DND-41 (cell line): ENCODE data around the gene RPS16.

Experiments
- ATAC-seq: fragments of 200-7000 bp; cut with Tn5 transposase; 3 replicates; pipeline ENCODE4 v1.9.1; 2021; ENCODE audit warnings: low read depth; ENCODE audit not compliant: insufficient read depth
- DNase-seq: peaks from one replicate; pipeline ENCODE4 v3.0.0-alpha.2; 2020
- H2AFZ ChIP-seq: 2 replicates; pipeline ENCODE4 v1.6.0; 2012; ENCODE audit warnings: low read depth, low read length
- H3K27ac ChIP-seq: 2 replicates; pipeline ENCODE4 v1.5.1; 2012; ENCODE audit warnings: low read length, inconsistent platforms
- H3K27me3 ChIP-seq: fragments of 200-600 bp; sonication (generic); 2 replicates; pipeline ENCODE4 v1.6.0; 2012; ENCODE audit warnings: low read length, mild to moderate bottlenecking, inconsistent platforms; ENCODE audit not compliant: insufficient read depth, poor library complexity
- H3K36me3 ChIP-seq: 2 replicates; pipeline ENCODE4 v1.5.1; 2012; ENCODE audit warnings: low read length, inconsistent platforms; ENCODE audit not compliant: insufficient read depth
- H3K4me1 ChIP-seq: 2 replicates; pipeline ENCODE4 v1.5.1; 2012; ENCODE audit warnings: mild to moderate bottlenecking, low read length; ENCODE audit not compliant: insufficient read depth
- H3K4me2 ChIP-seq: 2 replicates; pipeline ENCODE4 v1.6.0; 2012; ENCODE audit warnings: mild to moderate bottlenecking, moderate library complexity, low read length, inconsistent platforms; ENCODE audit not compliant: insufficient read depth
- H3K4me3 ChIP-seq, 2 experiments: fragments of 200-600 bp in 1 of 2; shearing (Covaris generic) in 1 of 2; 2 replicates each; pipeline ENCODE4 v1.5.1; 2012 to 2016; ENCODE audit warnings: inconsistent platforms in 2 of 2, low read length in 2 of 2, mild to moderate bottlenecking in 2 of 2, low read depth in 1 of 2, moderate library complexity in 1 of 2
- H3K79me2 ChIP-seq: 2 replicates; pipeline ENCODE4 v1.6.0; 2012; ENCODE audit warnings: low read length, inconsistent platforms; ENCODE audit not compliant: insufficient read depth
- H3K9ac ChIP-seq: 2 replicates; pipeline ENCODE4 v1.6.0; 2012; ENCODE audit warnings: low read depth, mild to moderate bottlenecking, inconsistent platforms, low read length, moderate library complexity
- H3K9me3 ChIP-seq: 2 replicates; pipeline ENCODE4 v1.5.1; 2012; ENCODE audit warnings: low read length, moderate library complexity, mild to moderate bottlenecking, inconsistent platforms; ENCODE audit not compliant: insufficient read depth, severe bottlenecking
- H4K20me1 ChIP-seq: 2 replicates; pipeline ENCODE4 v1.6.0; 2012; ENCODE audit warnings: low read length; ENCODE audit not compliant: insufficient read depth
- EZH2 ChIP-seq: IDR thresholded peaks from 3 replicates; pipeline ENCODE4 v1.6.1; 2012; ENCODE audit warnings: borderline replicate concordance, low read depth, mild to moderate bottlenecking, moderate library complexity, low read length, inconsistent platforms; ENCODE audit not compliant: severe bottlenecking
- TF ChIP-seq, protein P1 (sequence below): IDR thresholded peaks from 2 replicates; pipeline ENCODE4 v1.5.1; 2012; ENCODE audit warnings: borderline replicate concordance, low read length, moderate library complexity, mild to moderate bottlenecking; ENCODE audit not compliant: poor library complexity, severe bottlenecking; ENCODE audit errors: extremely low read depth

Gene RPS16

DNA sequence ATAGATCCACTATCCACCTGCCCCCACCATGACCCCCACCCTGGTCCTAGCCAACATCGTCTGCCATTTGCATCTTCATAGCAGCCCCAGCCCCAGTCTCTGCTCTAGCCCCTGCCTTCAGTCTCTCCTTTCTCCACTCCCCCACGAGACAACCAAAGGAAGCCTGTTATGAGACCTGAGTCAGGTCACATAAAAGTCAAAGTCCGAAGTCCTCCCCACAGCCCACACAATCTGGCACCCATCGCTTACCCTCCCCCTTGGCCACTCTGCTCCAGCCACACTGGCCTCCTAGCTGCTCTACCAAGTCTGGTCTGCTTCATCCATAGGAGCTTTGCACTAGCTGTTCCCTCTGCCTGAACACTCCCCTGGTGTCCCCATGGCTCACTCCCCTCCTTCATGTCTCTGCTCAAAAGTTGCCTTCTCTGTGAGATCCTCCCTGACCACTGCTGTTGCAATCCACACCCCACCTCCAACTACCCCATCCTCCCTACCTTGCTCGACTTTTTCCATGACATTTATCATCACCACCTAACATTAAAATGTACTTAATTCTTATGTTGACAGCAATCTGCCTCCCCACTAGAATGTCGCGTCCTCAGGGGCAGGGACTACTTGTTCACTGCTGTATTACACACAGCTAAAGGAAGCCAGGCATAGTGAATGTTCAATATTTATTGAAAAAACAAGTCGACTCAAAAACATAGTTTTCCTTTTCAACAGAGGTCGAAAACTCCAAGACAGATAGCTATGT, 24.5 kb downstream of the RPS16 start:
- peak overlapping the region in 1 of 2 experiments; percentile 57; a peak in 2 of 4 replicates for H3K4me3 ChIP-seq
- peaks cover 53% of the 10 kb centered on the region for H3K79me2 ChIP-seq
- H4K20me1 ChIP-seq = peaks cover 27% of the 10 kb centered on the region
- TF ChIP-seq, protein P1, sequence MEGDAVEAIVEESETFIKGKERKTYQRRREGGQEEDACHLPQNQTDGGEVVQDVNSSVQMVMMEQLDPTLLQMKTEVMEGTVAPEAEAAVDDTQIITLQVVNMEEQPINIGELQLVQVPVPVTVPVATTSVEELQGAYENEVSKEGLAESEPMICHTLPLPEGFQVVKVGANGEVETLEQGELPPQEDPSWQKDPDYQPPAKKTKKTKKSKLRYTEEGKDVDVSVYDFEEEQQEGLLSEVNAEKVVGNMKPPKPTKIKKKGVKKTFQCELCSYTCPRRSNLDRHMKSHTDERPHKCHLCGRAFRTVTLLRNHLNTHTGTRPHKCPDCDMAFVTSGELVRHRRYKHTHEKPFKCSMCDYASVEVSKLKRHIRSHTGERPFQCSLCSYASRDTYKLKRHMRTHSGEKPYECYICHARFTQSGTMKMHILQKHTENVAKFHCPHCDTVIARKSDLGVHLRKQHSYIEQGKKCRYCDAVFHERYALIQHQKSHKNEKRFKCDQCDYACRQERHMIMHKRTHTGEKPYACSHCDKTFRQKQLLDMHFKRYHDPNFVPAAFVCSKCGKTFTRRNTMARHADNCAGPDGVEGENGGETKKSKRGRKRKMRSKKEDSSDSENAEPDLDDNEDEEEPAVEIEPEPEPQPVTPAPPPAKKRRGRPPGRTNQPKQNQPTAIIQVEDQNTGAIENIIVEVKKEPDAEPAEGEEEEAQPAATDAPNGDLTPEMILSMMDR = no peak
- TF ChIP-seq EZH2 = no peak
- peaks cover 72% of the 10 kb centered on the region for H3K4me1 ChIP-seq
- DNase-seq (no peak), ATAC-seq (no peak)
- peak overlapping the region; percentile 63 for H3K4me2 ChIP-seq
- H3K9me3 ChIP-seq = no peaks in the 10 kb centered on the region
- no peak overlapping the region; the same call in 1 of the 2 replicates for H2AFZ ChIP-seq
- peaks cover 33% of the 10 kb centered on the region for H3K36me3 ChIP-seq
- H3K27me3 ChIP-seq = no peaks in the 10 kb centered on the region
- H3K9ac ChIP-seq = peak overlapping the region; percentile 67
- H3K27ac ChIP-seq = peak overlapping the region; percentile 75

DNA sequence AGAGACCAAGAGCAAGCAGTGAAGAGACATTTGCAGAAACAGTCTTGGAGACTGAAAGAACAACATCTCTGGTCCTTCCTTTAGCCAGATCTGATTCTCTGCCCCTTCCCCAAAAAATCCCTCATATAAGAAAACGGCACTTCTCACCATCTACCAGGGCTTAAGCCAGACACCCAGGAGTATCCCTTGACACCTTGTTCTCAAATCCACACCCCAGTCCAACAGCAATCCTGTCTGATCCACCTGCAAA, 25.0 kb downstream of the RPS16 start:
- peaks cover 50% of the 10 kb centered on the region for H3K79me2 ChIP-seq
- H3K4me3 ChIP-seq = peak overlapping the region in 1 of 2 experiments; percentile 57; a peak in 2 of 4 replicates

DNA sequence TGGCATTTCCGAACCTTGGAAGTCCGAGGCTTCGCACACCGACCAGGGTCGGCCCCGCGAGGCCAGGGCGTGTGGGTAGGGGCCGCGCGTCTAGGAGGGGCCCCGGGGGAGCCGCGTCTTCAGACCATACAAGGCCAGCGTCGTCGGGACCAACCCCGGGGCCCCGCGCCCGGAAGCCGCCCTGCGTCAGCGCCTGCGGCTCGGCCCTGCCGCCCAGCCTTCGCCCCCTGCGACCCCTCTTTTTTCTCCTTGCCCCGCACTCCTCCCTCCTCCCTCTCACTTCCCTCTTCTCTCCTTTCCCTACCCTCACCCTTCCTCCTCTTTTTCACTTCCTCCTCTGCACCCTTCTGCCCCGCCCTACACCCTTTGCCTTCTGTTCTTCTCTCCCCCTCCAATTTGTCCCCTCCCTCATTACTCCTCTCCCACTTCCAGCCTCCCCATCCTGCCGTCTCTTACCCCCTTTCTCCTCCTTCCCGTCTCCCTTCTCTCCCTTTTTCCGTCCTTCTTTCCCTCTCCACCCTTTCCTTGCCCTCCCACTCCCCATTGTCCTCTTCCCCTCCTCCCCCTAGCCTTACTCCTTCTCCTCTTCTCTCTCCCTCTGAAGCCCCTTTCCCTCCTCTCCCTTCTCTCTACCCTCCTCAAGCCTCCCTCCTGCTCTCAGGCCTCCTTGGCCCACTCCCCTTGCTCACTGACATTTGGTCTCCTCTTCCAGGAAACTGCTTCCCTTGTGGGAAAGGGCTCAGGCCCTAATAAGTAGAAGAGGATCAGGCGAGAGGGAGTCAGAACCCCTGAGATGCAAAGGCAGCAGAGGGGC, 25.5 kb downstream of the RPS16 start:
- DNase-seq = peak; percentile 61
- H3K9ac ChIP-seq = peak overlapping the region; percentile 67
- no peaks in the 10 kb centered on the region for H3K9me3 ChIP-seq
- peaks cover 78% of the 10 kb centered on the region for H3K4me1 ChIP-seq
- H3K4me2 ChIP-seq = peak overlapping the region; percentile 63
- H3K79me2 ChIP-seq = peaks cover 45% of the 10 kb centered on the region
- no peak for TF ChIP-seq EZH2
- TF ChIP-seq, protein P1 = no peak
- H4K20me1 ChIP-seq = peaks cover 23% of the 10 kb centered on the region
- H3K27me3 ChIP-seq = no peaks in the 10 kb centered on the region
- peak overlapping the region; percentile 16 to 57; a peak in 3 of 4 replicates for H3K4me3 ChIP-seq
- H3K27ac ChIP-seq = peak overlapping the region; percentile 75
- peak; percentile 18 for ATAC-seq
- H2AFZ ChIP-seq = peak overlapping the region; percentile 61
- H3K36me3 ChIP-seq = peaks cover 23% of the 10 kb centered on the region

More for the DNA sequence above, 25.0 kb downstream of the RPS16 start:
- peaks cover 23% of the 10 kb centered on the region for H4K20me1 ChIP-seq
- H3K27me3 ChIP-seq = no peaks in the 10 kb centered on the region
- H3K4me1 ChIP-seq = peaks cover 77% of the 10 kb centered on the region
- TF ChIP-seq EZH2 = no peak
- TF ChIP-seq, protein P1 = no peak
- H3K9ac ChIP-seq = peak overlapping the region; percentile 67; the same call in 1 of the 2 replicates
- 0 out of 2 replicates have a peak overlapping the region, but pooled peaks have one; percentile 61 for H2AFZ ChIP-seq
- DNase-seq = no peak
- ATAC-seq = no peak
- peak overlapping the region; percentile 75 for H3K27ac ChIP-seq
- no peaks in the 10 kb centered on the region for H3K9me3 ChIP-seq
- peak overlapping the region; percentile 63 for H3K4me2 ChIP-seq
- peaks cover 28% of the 10 kb centered on the region for H3K36me3 ChIP-seq
